ENCODE measurements around the gene EIF3L.

- TF ChIP-seq POLR2AphosphoS5 (IDR thresholded peaks at IDR 0.05; ENCODE audit: borderline replicate concordance, low read depth, low read length), result peak; percentile 47; the same call in 1 of the 2 replicates
- no peak for TF ChIP-seq EZH2 (IDR thresholded peaks at IDR 0.05)
- no peak for TF ChIP-seq FOXP2 (optimal IDR thresholded peaks at IDR 0.05; ENCODE audit: control extremely low read depth, extremely low read length, insufficient read depth)
Measured at GRCh38 chr22:37802310-37803194, 46.7 kb upstream of the EIF3L start.
